Neutrophil (primary cell): ENCODE data around the gene CYP21A2.
"Not testable (repeated sequence)": the region's sequence is repeated elsewhere in the genome, so short reads cannot be mapped to it uniquely, and the experiment has no call there.

Experiments
- H3K27ac ChIP-seq: fragments of 200-600 bp; sonication (generic); 2 replicates; pipeline ENCODE4 v1.5.1; 2016; ENCODE audit warnings: mild to moderate bottlenecking, moderate library complexity
- H3K27me3 ChIP-seq: fragments of 200-600 bp; sonication (generic); 2 replicates; pipeline ENCODE4 v1.6.0; 2016; ENCODE audit warnings: mild to moderate bottlenecking
- H3K36me3 ChIP-seq: fragments of 200-600 bp; sonication (generic); 2 replicates; pipeline ENCODE4 v1.5.1; 2017
- H3K4me1 ChIP-seq, 2 experiments: fragments of 200-600 bp in 1 of 2; sonication (generic) in 1 of 2; 1 replicate in 1 of 2; 2 replicates in 1 of 2; pipeline versions ENCODE4 v1.5.1 to v1.6.1; 2013 to 2016; ENCODE audit warnings: low read depth in 1 of 2, low read length in 1 of 2, mild to moderate bottlenecking in 1 of 2, moderate library complexity in 1 of 2; ENCODE audit not compliant: control insufficient read depth in 1 of 2, insufficient read depth in 1 of 2
- H3K4me3 ChIP-seq, 2 experiments: fragments of 200-600 bp in 1 of 2; sonication (generic) in 1 of 2; 1 replicate in 1 of 2; 2 replicates in 1 of 2; pipeline ENCODE4 v1.5.1; 2013 to 2016; ENCODE audit warnings: low read depth in 1 of 2, low read length in 1 of 2, mild to moderate bottlenecking in 1 of 2, moderate library complexity in 1 of 2
- H3K9me3 ChIP-seq: fragments of 200-600 bp; sonication (generic); 2 replicates; pipeline ENCODE4 v1.5.1; 2016

CYP21A2 gene

DNA sequence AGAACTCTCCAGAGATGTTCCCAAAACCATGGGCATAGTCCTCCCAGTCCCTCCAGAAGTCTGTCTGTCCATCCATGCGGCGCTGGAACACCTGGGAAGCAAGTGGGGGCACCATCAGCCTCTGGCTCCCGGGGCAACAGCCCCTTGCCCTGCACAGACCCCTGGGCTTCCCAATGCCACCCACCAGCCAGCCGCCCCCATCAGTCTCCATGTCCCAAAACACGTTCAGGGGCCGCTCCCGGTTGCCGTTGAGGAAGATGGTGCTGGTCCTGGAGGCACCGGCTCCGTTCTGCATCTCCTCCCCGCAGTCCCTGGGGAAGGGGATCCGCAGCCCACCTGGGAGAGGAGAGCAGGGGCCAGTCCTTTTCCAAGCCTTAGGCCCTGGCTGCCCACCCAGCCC, 28.7 kb upstream of the CYP21A2 start:
- H3K4me3 ChIP-seq, H3K4me1 ChIP-seq, H3K27ac ChIP-seq, H3K9me3 ChIP-seq, H3K36me3 ChIP-seq, H3K27me3 ChIP-seq: not testable (repeated sequence)

DNA sequence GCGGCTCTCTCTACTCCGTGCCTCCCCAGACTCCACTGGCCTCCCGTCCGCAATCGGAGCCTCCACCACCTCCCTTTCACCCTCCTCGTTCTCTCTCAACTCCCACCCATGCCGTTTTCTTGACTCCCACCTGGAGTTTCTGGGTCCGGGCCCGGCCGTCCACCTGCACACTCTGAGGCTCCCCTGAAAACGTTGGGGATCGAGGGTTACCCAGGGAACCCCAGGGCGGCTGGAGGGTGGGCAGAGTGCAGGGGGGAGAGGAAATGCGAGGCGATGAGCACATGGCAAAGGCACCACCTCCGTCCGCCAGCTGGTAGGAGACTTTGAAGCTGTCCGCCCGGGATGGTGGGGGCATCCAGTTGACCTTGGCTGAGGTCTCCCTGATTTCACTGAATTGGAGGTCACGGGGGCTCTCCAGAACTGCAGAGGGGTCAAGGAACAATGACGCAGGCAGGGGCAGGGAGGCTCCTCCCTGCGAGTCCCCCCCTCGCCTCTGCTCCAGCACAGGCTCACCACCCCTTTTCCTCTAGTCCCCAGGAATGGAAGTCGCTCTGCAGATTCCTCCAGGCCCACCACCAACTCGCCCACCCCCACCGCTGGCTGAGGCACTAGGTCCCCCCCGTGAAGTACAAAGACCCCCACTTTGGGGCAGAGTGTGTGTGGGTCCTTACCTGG, 27.2 kb upstream of the CYP21A2 start:
- not testable (repeated sequence) for H3K9me3 ChIP-seq, H3K27me3 ChIP-seq, H3K4me3 ChIP-seq, H3K27ac ChIP-seq, H3K4me1 ChIP-seq, H3K36me3 ChIP-seq

DNA sequence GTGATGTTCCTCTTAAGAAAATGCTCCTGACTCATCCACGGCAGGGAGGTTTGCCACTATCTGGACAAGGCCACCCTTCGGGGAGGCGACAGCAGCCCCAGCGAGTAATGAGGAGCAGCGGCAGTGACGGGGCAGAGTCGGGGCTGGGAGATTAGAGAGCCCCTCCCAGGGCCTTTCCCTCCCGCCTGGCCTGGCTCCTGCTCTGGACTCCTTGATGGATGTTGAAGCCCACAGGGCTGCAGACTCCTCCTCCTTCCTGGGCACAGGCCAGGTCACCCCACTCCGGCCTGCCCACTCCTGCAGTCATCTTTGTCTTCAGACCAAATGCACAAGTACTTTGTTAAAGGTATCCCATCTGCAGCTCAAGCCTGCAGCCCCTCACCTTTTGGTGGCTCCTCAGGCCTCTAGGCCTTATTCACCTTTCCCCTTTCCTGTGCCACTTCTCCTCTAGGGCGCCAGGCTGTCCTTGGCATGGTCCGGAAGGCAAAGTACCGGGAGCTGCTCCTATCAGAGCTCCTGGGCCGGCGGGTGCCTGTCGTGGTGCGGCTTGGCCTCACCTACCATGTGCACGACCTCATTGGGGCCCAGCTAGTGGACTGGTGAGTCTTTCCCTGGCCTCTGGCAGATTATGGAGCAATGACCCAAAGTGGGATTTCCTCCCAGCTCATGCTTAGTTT, 25.1 kb upstream of the CYP21A2 start:
- not testable (repeated sequence) for H3K9me3 ChIP-seq, H3K27me3 ChIP-seq, H3K4me3 ChIP-seq

DNA sequence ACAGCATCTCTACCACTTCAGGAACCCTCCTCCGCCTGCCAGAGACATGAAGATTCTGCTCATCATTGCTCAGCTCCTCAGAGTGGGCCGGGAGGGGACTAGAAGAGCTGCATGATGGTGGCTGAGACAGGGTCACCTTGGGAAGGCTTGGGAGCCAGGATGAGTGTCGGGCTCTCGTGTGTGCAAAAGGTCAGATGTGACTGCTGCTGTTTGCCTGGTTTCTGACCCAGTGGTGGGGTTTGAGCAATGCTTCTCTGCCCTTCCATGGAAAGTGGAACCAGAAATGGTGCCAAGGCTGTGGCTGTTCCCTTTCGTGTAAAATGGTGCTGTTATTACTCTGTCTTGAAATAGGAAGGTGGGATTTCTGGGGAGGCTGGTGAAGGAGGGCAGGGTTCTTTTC, 24.5 kb upstream of the CYP21A2 start:
- not testable (repeated sequence) for H3K27me3 ChIP-seq, H3K9me3 ChIP-seq, H3K4me3 ChIP-seq, H3K36me3 ChIP-seq, H3K4me1 ChIP-seq, H3K27ac ChIP-seq

More for the DNA sequence above, 25.1 kb upstream of the CYP21A2 start:
- not testable (repeated sequence) for H3K36me3 ChIP-seq, H3K4me1 ChIP-seq, H3K27ac ChIP-seq

DNA sequence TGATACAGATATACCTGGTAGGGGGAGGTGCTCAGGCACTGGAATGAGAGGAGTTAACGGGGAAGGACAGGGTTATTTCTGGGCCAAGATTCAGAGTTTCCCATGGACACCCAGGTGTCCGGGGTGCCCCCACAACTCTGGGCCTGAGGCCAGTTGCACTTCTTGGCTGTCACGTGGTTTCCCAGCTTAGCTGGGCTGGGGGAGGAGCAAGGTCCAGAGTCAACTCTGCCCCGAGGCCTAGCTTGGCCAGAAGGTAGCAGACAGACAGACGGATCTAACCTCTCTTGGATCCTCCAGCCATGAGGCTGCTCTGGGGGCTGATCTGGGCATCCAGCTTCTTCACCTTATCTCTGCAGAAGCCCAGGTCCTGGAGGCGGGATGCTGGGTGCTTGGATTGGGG, 23.7 kb upstream of the CYP21A2 start, which contains the start of gene C4B:
Gene C4B, plus strand, starts transcription at position 249 of the 400 bp plus-strand sequence. Its CDS starts 51 bp downstream, at position 300.
- H3K4me3 ChIP-seq, H3K4me1 ChIP-seq, H3K36me3 ChIP-seq, H3K27me3 ChIP-seq, H3K9me3 ChIP-seq, H3K27ac ChIP-seq: not testable (repeated sequence)

DNA sequence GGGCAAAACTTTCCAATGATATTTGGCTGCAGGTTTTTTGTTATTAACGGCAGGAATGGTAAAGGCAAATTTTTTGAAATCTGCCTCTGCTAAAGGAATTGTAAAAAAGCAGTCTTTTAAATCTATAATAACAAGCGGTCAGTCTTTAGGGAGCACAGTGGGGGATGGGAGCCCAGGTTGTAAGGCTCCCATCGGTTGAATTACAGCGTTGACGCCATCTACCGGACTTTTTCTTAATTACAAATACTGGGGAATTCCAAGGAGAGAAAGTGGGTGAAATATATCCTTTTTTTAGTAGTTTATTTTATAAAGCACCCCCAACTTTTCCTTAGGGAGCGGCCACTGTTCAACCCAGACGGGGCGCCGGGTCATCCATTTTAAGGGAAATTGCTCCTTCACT, 16.1 kb upstream of the CYP21A2 start:
- not testable (repeated sequence) for H3K27ac ChIP-seq, H3K4me1 ChIP-seq, H3K27me3 ChIP-seq, H3K36me3 ChIP-seq, H3K9me3 ChIP-seq, H3K4me3 ChIP-seq

DNA sequence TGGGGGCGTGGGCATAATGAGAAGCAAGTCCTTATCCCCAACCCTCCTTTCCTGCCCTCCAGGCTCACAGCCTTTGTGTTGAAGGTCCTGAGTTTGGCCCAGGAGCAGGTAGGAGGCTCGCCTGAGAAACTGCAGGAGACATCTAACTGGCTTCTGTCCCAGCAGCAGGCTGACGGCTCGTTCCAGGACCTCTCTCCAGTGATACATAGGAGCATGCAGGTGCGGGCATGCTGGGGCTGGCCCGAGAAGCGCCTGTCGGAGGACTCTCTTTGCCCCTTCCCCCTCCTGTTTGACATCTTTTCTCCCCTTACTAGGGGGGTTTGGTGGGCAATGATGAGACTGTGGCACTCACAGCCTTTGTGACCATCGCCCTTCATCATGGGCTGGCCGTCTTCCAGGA, 9.6 kb upstream of the CYP21A2 start:
- not testable (repeated sequence) for H3K9me3 ChIP-seq, H3K4me3 ChIP-seq, H3K36me3 ChIP-seq, H3K27me3 ChIP-seq, H3K27ac ChIP-seq, H3K4me1 ChIP-seq

DNA sequence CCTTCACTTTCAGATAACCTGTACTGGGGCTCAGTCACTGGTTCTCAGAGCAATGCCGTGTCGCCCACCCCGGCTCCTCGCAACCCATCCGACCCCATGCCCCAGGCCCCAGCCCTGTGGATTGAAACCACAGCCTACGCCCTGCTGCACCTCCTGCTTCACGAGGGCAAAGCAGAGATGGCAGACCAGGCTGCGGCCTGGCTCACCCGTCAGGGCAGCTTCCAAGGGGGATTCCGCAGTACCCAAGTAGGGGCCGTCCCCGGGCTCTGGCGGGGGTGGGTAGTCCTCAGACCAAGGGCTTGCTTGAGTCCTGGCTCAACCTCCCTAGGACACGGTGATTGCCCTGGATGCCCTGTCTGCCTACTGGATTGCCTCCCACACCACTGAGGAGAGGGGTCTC, 8.7 kb upstream of the CYP21A2 start:
- not testable (repeated sequence) for H3K4me3 ChIP-seq, H3K27ac ChIP-seq, H3K9me3 ChIP-seq, H3K27me3 ChIP-seq, H3K4me1 ChIP-seq, H3K36me3 ChIP-seq

DNA sequence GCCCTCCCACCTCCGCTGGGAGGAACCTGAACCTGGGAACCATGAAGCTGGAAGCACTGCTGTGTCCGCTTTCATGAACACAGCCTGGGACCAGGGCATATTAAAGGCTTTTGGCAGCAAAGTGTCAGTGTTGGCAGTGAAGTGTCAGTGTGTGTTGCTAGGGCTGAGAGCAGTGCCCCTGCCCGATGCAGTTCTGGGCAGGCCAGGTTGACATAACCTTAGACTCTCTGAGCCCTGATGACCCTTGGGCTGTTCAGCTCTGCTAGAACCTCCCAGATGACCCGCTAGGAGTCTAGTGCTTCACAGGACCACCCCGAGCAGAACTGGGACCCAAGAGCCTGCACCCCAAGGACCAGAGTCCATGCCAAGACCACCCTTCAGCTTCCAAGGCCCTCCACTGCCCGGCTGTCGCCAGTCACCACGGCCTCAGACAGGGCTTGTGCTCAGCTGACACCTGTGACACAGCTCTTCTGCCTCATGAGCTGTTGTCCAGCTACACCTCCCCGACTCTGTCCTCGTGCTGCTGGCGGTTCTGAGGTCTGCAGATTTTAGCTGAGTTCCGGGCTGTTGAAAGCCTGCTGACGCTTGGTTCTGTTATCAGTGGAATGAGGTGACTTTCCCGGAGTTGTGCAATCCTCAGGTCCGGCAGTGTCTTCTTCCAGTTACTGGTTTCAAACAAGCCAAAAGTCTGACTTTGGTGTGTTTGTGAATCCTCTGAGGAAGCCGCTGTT, 2.8 kb upstream of the CYP21A2 start:
- not testable (repeated sequence) for H3K4me1 ChIP-seq, H3K36me3 ChIP-seq, H3K4me3 ChIP-seq, H3K27me3 ChIP-seq, H3K27ac ChIP-seq, H3K9me3 ChIP-seq

DNA sequence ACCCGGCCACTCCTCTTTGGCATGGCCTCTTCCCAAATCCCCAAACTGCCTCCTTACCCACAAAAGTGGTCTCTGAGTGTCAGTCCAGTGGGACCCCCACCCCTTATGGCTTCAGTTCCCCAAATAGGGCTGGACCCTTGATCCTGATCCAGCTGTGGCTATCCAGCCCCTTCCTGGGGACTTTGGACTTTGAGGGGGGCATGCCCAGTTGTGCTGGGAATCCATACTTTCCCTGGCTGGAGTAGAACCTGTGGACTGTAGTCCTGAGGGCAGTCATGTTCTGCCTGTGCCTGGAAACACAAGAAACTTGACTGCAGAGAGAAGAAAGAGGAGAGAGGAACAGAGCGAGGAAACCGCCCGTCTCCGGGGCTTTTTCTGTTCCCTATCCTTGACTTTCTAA, 1.1 kb upstream of the CYP21A2 start:
- H3K9me3 ChIP-seq, H3K4me3 ChIP-seq: not testable (repeated sequence)

DNA sequence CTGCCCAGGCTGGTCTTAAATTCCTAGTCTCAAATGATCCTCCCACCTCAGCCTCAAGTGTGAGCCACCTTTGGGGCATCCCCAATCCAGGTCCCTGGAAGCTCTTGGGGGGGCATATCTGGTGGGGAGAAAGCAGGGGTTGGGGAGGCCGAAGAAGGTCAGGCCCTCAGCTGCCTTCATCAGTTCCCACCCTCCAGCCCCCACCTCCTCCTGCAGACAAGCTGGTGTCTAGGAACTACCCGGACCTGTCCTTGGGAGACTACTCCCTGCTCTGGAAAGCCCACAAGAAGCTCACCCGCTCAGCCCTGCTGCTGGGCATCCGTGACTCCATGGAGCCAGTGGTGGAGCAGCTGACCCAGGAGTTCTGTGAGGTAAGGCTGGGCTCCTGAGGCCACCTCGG, 663 bp downstream of the CYP21A2 start:
- not testable (repeated sequence) for H3K27ac ChIP-seq, H3K4me1 ChIP-seq, H3K36me3 ChIP-seq, H3K4me3 ChIP-seq, H3K27me3 ChIP-seq, H3K9me3 ChIP-seq

More for the DNA sequence above, 1.1 kb upstream of the CYP21A2 start:
- H3K27me3 ChIP-seq, H3K27ac ChIP-seq, H3K4me1 ChIP-seq, H3K36me3 ChIP-seq: not testable (repeated sequence)

DNA sequence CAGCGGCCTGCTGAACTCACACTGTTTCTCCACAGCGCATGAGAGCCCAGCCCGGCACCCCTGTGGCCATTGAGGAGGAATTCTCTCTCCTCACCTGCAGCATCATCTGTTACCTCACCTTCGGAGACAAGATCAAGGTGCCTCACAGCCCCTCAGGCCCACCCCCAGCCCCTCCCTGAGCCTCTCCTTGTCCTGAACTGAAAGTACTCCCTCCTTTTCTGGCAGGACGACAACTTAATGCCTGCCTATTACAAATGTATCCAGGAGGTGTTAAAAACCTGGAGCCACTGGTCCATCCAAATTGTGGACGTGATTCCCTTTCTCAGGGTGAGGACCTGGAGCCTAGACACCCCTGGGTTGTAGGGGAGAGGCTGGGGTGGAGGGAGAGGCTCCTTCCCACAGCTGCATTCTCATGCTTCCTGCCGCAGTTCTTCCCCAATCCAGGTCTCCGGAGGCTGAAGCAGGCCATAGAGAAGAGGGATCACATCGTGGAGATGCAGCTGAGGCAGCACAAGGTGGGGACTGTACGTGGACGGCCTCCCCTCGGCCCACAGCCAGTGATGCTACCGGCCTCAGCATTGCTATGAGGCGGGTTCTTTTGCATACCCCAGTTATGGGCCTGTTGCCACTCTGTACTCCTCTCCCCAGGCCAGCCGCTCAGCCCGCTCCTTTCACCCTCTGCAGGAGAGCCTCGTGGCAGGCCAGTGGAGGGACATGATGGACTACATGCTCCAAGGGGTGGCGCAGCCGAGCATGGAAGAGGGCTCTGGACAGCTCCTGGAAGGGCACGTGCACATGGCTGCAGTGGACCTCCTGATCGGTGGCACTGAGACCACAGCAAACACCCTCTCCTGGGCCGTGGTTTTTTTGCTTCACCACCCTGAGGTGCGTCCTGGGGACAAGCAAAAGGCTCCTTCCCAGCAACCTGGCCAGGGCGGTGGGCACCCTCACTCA, 1.4 kb downstream of the CYP21A2 start:
- not testable (repeated sequence) for H3K4me3 ChIP-seq, H3K4me1 ChIP-seq, H3K27me3 ChIP-seq, H3K9me3 ChIP-seq, H3K36me3 ChIP-seq, H3K27ac ChIP-seq
